Neural crest cell (in vitro differentiated cells): ENCODE measurements around the gene TMC1. TPM values are rescaled to one million over a fixed set of nuclear protein-coding genes. Genes with fewer than 3 reads are reported as not detected.

Experiments
- DNase-seq: peaks from one replicate; pipeline ENCODE4 v3.0.0; 2021; ENCODE audit warnings: low read depth, mixed read lengths, low spot score
- H3K27ac Mint-ChIP-seq: one replicate; pipeline ENCODE4 v1.8.0; 2021; ENCODE audit warnings: mild to moderate bottlenecking, mixed read lengths; ENCODE audit not compliant: unreplicated experiment
- H3K27me3 Mint-ChIP-seq: 2 replicates; pipeline ENCODE4 v1.8.0; 2021; ENCODE audit warnings: low read depth, mild to moderate bottlenecking, mixed read lengths
- H3K36me3 Mint-ChIP-seq: 2 replicates; pipeline ENCODE4 v1.8.0; 2021; ENCODE audit warnings: low read depth, mild to moderate bottlenecking, mixed read lengths
- H3K4me1 Mint-ChIP-seq: 2 replicates; pipeline ENCODE4 v1.8.0; 2021; ENCODE audit warnings: mixed read lengths
- H3K4me3 Mint-ChIP-seq: one replicate; pipeline ENCODE4 v1.8.0; 2021; ENCODE audit warnings: mild to moderate bottlenecking, mixed read lengths
- H3K9me3 Mint-ChIP-seq: 2 replicates; pipeline ENCODE4 v1.8.0; 2021; ENCODE audit warnings: mixed read lengths
- CTCF ChIP-seq: fragments of 200-600 bp; sonication (generic); conservative IDR thresholded peaks from 2 replicates; pipeline ENCODE4 v1.5.0; 2021; ENCODE audit warnings: antibody characterized with exemption, mild to moderate bottlenecking
- total RNA-seq: library from RNA; stranded (reverse); gene quantifications from 2 replicates; pipeline ENCODE4 v1.2.1, GENCODE V29; 2021

Gene TMC1
- total RNA-seq, 1 donor from 2014 or later, result 0.33 TPM

- no peaks in the 10 kb centered on the region for H3K27me3 Mint-ChIP-seq
- no peak overlapping the region for H3K4me3 Mint-ChIP-seq
- no peak for DNase-seq
- no peak overlapping the region for H3K27ac Mint-ChIP-seq
- H3K9me3 Mint-ChIP-seq, result no peaks in the 10 kb centered on the region
- H3K36me3 Mint-ChIP-seq, result no peaks in the 10 kb centered on the region
- peaks cover 25% of the 10 kb centered on the region for H3K4me1 Mint-ChIP-seq
- no peak for TF ChIP-seq CTCF
These were observed 128.8 kb downstream of the TMC1 start for GRCh38 chr9:72650206-72650605.

DNA sequence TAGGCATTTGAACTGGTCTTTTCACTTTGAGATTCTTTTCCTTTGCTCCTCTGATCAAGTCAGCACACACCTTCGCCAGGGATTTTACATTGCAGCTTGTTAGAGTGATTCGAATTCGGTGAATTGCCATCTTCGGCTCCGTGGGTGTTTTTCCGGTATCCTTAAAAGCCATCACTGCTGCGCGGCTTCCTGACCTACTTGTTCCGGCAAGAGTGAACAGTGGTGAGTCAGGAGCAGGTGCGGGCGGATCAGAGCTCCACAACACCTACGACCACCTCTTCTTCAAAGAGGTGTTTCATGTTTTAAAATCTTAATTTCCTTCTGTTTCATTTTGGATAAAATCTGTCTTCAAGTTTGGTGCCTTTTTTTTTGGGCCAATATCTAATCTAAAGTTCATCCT is 134.6 kb downstream of the TMC1 start:
- TF ChIP-seq CTCF, result no peak
- DNase-seq, result no peak
- Mint-ChIP-seq H3K36me3 (peaks cover 4% of the 10 kb centered on the region), H3K4me3 (no peak overlapping the region), H3K27me3 (no peaks in the 10 kb centered on the region), H3K27ac (no peak overlapping the region), H3K4me1 (no peaks in the 10 kb centered on the region), H3K9me3 (no peaks in the 10 kb centered on the region)

DNA sequence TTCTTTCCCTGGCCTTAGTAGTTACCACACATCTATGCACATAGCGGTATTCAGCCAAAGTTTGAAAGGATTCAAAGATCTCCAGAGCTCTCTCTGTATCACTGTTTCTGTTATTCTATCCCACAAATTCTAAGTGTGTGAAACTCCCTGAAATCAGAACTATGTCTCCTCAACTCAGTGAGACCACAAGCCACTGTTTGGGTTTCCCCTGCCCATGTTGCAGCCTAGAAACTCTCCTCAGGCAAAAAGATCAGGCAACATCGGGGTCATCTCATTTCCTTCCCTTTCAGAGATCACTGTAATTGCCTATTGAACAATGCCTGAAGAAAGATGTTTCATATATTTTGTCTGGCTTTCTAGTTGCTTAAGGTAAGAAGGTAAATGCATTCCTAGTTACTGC is 135.6 kb downstream of the TMC1 start:
- no peaks in the 10 kb centered on the region for H3K27me3 Mint-ChIP-seq
- H3K27ac Mint-ChIP-seq, result no peak overlapping the region
- no peaks in the 10 kb centered on the region for H3K4me1 Mint-ChIP-seq
- H3K36me3 Mint-ChIP-seq, result peaks cover 4% of the 10 kb centered on the region
- TF ChIP-seq CTCF, result no peak
- H3K4me3 Mint-ChIP-seq, result no peak overlapping the region
- no peak for DNase-seq
- H3K9me3 Mint-ChIP-seq, result no peaks in the 10 kb centered on the region

- Mint-ChIP-seq H3K27ac (no peak overlapping the region), H3K27me3 (no peaks in the 10 kb centered on the region)
These were observed 137.3 kb downstream of the TMC1 start for GRCh38 chr9:72658703-72659102.

DNA sequence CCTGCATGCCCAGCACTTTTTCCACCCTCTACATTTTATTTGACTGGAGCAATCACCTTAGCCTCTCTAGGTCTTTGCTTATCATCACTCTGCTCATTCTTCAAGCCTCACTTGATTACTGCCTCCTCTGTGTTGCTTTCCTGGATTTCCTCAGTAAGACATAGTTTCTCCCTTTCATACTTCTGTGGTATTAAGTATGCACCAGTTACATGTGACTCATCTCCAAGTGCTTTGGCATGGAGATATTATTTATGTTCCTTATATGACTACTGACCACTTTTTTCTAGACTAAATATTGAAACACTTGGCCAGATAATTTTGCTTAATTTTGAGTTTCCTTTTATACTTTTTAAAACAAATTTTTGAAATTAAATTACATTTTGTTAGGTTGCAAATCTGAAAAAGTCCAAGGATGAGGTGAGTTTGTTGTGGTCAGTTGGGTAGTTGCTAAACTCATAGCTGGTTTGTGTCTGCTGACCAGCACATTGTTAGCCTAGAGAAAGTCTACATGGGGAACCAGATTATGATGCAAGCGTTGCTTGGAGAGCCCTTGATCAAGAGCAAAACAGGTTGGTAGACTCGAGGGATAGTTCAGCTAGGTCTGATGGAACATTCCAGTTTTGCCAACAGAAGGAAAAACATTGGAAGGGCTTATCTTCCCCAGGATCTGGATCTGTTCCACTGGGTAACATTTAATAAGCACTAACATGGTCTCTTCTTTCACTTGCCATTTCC is 140.2 kb downstream of the TMC1 start:
- no peaks in the 10 kb centered on the region for H3K27me3 Mint-ChIP-seq
- H3K4me1 Mint-ChIP-seq, result no peaks in the 10 kb centered on the region
- peaks cover 3% of the 10 kb centered on the region for H3K9me3 Mint-ChIP-seq
- no peak for DNase-seq
- H3K36me3 Mint-ChIP-seq, result peaks cover 4% of the 10 kb centered on the region
- no peak overlapping the region for H3K4me3 Mint-ChIP-seq
- TF ChIP-seq CTCF, result no peak
- no peak overlapping the region for H3K27ac Mint-ChIP-seq

More at GRCh38 chr9:72658703-72659102, 137.3 kb downstream of the TMC1 start:
- no peak for TF ChIP-seq CTCF
- Mint-ChIP-seq H3K36me3 (peaks cover 4% of the 10 kb centered on the region), H3K4me1 (no peaks in the 10 kb centered on the region), H3K9me3 (no peaks in the 10 kb centered on the region), H3K4me3 (no peak overlapping the region)
- DNase-seq, result no peak
